ENCODE data around the gene FRMPD4.

FRMPD4 gene

GRCh38 chrX:12307961-12308360 is 169.7 kb downstream of the FRMPD4 start:
- no peaks in the 10 kb centered on the region for H3K4me1 ChIP-seq (ENCODE audit: control insufficient read depth, insufficient read depth, low read length)
- no peak overlapping the region for H3K4me3 ChIP-seq (ENCODE audit: low read length)
- no peaks in the 10 kb centered on the region for H3K9me3 ChIP-seq (ENCODE audit: control insufficient read depth, low read length)
- H3K9ac ChIP-seq (ENCODE audit: low read length) = no peak overlapping the region
- DNase-seq (ENCODE audit: low read depth) = no peak
- no peaks in the 10 kb centered on the region for H3K27me3 ChIP-seq (replicated peaks; ENCODE audit: control insufficient read depth, insufficient read depth, low read length)
- H3K36me3 ChIP-seq (ENCODE audit: control insufficient read depth, insufficient read depth, low read length, severe bottlenecking) = no peaks in the 10 kb centered on the region

GRCh38 chrX:12308420-12308819 is 170.1 kb downstream of the FRMPD4 start:
- no peak overlapping the region for H3K9ac ChIP-seq (ENCODE audit: low read length)
- H3K27me3 ChIP-seq (replicated peaks; ENCODE audit: control insufficient read depth, insufficient read depth, low read length) = no peaks in the 10 kb centered on the region
- no peak for DNase-seq (ENCODE audit: low read depth)
- H3K9me3 ChIP-seq (ENCODE audit: control insufficient read depth, low read length) = no peaks in the 10 kb centered on the region
- H3K4me1 ChIP-seq (ENCODE audit: control insufficient read depth, insufficient read depth, low read length) = no peaks in the 10 kb centered on the region
- H3K4me3 ChIP-seq (ENCODE audit: low read length) = no peak overlapping the region
- H3K36me3 ChIP-seq (ENCODE audit: control insufficient read depth, insufficient read depth, low read length, severe bottlenecking) = no peaks in the 10 kb centered on the region

- Histone ChIP-seq H3K4me3 (ENCODE audit: low read length) (no peak overlapping the region), H3K36me3 (ENCODE audit: control insufficient read depth, insufficient read depth, low read length, severe bottlenecking) (no peaks in the 10 kb centered on the region), H3K27me3 (replicated peaks; ENCODE audit: control insufficient read depth, insufficient read depth, low read length) (peaks cover 2% of the 10 kb centered on the region), H3K4me1 (ENCODE audit: control insufficient read depth, insufficient read depth, low read length) (no peaks in the 10 kb centered on the region), H3K9me3 (ENCODE audit: control insufficient read depth, low read length) (no peaks in the 10 kb centered on the region), H3K9ac (ENCODE audit: low read length) (no peak overlapping the region)
- DNase-seq (ENCODE audit: low read depth) = no peak
Observed at GRCh38 chrX:12309040-12309743, 170.9 kb downstream of the FRMPD4 start.

GRCh38 chrX:12309744-12310076 is 171.4 kb downstream of the FRMPD4 start:
- DNase-seq (ENCODE audit: low read depth) = no peak
- Histone ChIP-seq H3K4me1 (ENCODE audit: control insufficient read depth, insufficient read depth, low read length) (no peaks in the 10 kb centered on the region), H3K27me3 (replicated peaks; ENCODE audit: control insufficient read depth, insufficient read depth, low read length) (peaks cover 3% of the 10 kb centered on the region), H3K36me3 (ENCODE audit: control insufficient read depth, insufficient read depth, low read length, severe bottlenecking) (no peaks in the 10 kb centered on the region), H3K4me3 (ENCODE audit: low read length) (no peak overlapping the region), H3K9me3 (ENCODE audit: control insufficient read depth, low read length) (no peaks in the 10 kb centered on the region), H3K9ac (ENCODE audit: low read length) (no peak overlapping the region)

GRCh38 chrX:12314651-12315050 is 176.4 kb downstream of the FRMPD4 start:
- no peaks in the 10 kb centered on the region for H3K36me3 ChIP-seq (ENCODE audit: control insufficient read depth, insufficient read depth, low read length, severe bottlenecking)
- no peak overlapping the region for H3K4me3 ChIP-seq (ENCODE audit: low read length)
- peaks cover 6% of the 10 kb centered on the region for H3K4me1 ChIP-seq (ENCODE audit: control insufficient read depth, insufficient read depth, low read length)
- H3K9ac ChIP-seq (ENCODE audit: low read length) = no peak overlapping the region
- H3K27me3 ChIP-seq (replicated peaks; ENCODE audit: control insufficient read depth, insufficient read depth, low read length) = peaks cover 3% of the 10 kb centered on the region
- H3K9me3 ChIP-seq (ENCODE audit: control insufficient read depth, low read length) = no peaks in the 10 kb centered on the region
- no peak for DNase-seq (ENCODE audit: low read depth)

- H3K27me3 ChIP-seq (replicated peaks; ENCODE audit: control insufficient read depth, insufficient read depth, low read length) = peaks cover 3% of the 10 kb centered on the region
- no peaks in the 10 kb centered on the region for H3K9me3 ChIP-seq (ENCODE audit: control insufficient read depth, low read length)
- no peak for DNase-seq (ENCODE audit: low read depth)
- no peak overlapping the region for H3K4me3 ChIP-seq (ENCODE audit: low read length)
- no peaks in the 10 kb centered on the region for H3K36me3 ChIP-seq (ENCODE audit: control insufficient read depth, insufficient read depth, low read length, severe bottlenecking)
- H3K4me1 ChIP-seq (ENCODE audit: control insufficient read depth, insufficient read depth, low read length) = peaks cover 6% of the 10 kb centered on the region
- H3K9ac ChIP-seq (ENCODE audit: low read length) = no peak overlapping the region
Observed at GRCh38 chrX:12315526-12315925, 177.3 kb downstream of the FRMPD4 start.

- H3K36me3 ChIP-seq (ENCODE audit: control insufficient read depth, insufficient read depth, low read length, severe bottlenecking) = no peaks in the 10 kb centered on the region
- H3K4me1 ChIP-seq (ENCODE audit: control insufficient read depth, insufficient read depth, low read length) = peaks cover 6% of the 10 kb centered on the region
- H3K27me3 ChIP-seq (replicated peaks; ENCODE audit: control insufficient read depth, insufficient read depth, low read length) = peaks cover 2% of the 10 kb centered on the region
- H3K9ac ChIP-seq (ENCODE audit: low read length) = no peak overlapping the region
- DNase-seq (ENCODE audit: low read depth) = no peak
- peaks cover 8% of the 10 kb centered on the region for H3K9me3 ChIP-seq (ENCODE audit: control insufficient read depth, low read length)
- H3K4me3 ChIP-seq (ENCODE audit: low read length) = no peak overlapping the region
Observed at GRCh38 chrX:12319003-12319519, 180.8 kb downstream of the FRMPD4 start.

- Histone ChIP-seq H3K4me3 (ENCODE audit: low read length) (no peak overlapping the region), H3K4me1 (ENCODE audit: control insufficient read depth, insufficient read depth, low read length) (peaks cover 6% of the 10 kb centered on the region), H3K36me3 (ENCODE audit: control insufficient read depth, insufficient read depth, low read length, severe bottlenecking) (no peaks in the 10 kb centered on the region), H3K27me3 (replicated peaks; ENCODE audit: control insufficient read depth, insufficient read depth, low read length) (no peaks in the 10 kb centered on the region), H3K9me3 (ENCODE audit: control insufficient read depth, low read length) (peaks cover 8% of the 10 kb centered on the region), H3K9ac (ENCODE audit: low read length) (no peak overlapping the region)
- no peak for DNase-seq (ENCODE audit: low read depth)
Observed at GRCh38 chrX:12319992-12320391, 181.7 kb downstream of the FRMPD4 start.

GRCh38 chrX:12322031-12322430 is 183.8 kb downstream of the FRMPD4 start:
- H3K27me3 ChIP-seq (replicated peaks; ENCODE audit: control insufficient read depth, insufficient read depth, low read length) = no peaks in the 10 kb centered on the region
- no peaks in the 10 kb centered on the region for H3K36me3 ChIP-seq (ENCODE audit: control insufficient read depth, insufficient read depth, low read length, severe bottlenecking)
- H3K4me3 ChIP-seq (ENCODE audit: low read length) = no peak overlapping the region
- H3K9me3 ChIP-seq (ENCODE audit: control insufficient read depth, low read length) = peaks cover 8% of the 10 kb centered on the region
- H3K4me1 ChIP-seq (ENCODE audit: control insufficient read depth, insufficient read depth, low read length) = no peaks in the 10 kb centered on the region
- no peak overlapping the region for H3K9ac ChIP-seq (ENCODE audit: low read length)
- no peak for DNase-seq (ENCODE audit: low read depth)

GRCh38 chrX:12325171-12325570 is 186.9 kb downstream of the FRMPD4 start:
- DNase-seq (ENCODE audit: low read depth) = no peak
- no peak overlapping the region for H3K4me3 ChIP-seq (ENCODE audit: low read length)
- H3K27me3 ChIP-seq (replicated peaks; ENCODE audit: control insufficient read depth, insufficient read depth, low read length) = no peaks in the 10 kb centered on the region
- H3K9me3 ChIP-seq (ENCODE audit: control insufficient read depth, low read length) = peaks cover 8% of the 10 kb centered on the region
- no peak overlapping the region for H3K9ac ChIP-seq (ENCODE audit: low read length)
- H3K36me3 ChIP-seq (ENCODE audit: control insufficient read depth, insufficient read depth, low read length, severe bottlenecking) = no peaks in the 10 kb centered on the region
- H3K4me1 ChIP-seq (ENCODE audit: control insufficient read depth, insufficient read depth, low read length) = peaks cover 6% of the 10 kb centered on the region

GRCh38 chrX:12327836-12328235 is 189.6 kb downstream of the FRMPD4 start:
- Histone ChIP-seq H3K27me3 (replicated peaks; ENCODE audit: control insufficient read depth, insufficient read depth, low read length) (no peaks in the 10 kb centered on the region), H3K9me3 (ENCODE audit: control insufficient read depth, low read length) (no peaks in the 10 kb centered on the region), H3K4me1 (ENCODE audit: control insufficient read depth, insufficient read depth, low read length) (peaks cover 6% of the 10 kb centered on the region), H3K9ac (ENCODE audit: low read length) (no peak overlapping the region), H3K4me3 (ENCODE audit: low read length) (no peak overlapping the region), H3K36me3 (ENCODE audit: control insufficient read depth, insufficient read depth, low read length, severe bottlenecking) (no peaks in the 10 kb centered on the region)
- no peak for DNase-seq (ENCODE audit: low read depth)

GRCh38 chrX:12329476-12329875 is 191.2 kb downstream of the FRMPD4 start:
- Histone ChIP-seq H3K4me1 (ENCODE audit: control insufficient read depth, insufficient read depth, low read length) (peaks cover 6% of the 10 kb centered on the region), H3K9me3 (ENCODE audit: control insufficient read depth, low read length) (no peaks in the 10 kb centered on the region), H3K9ac (ENCODE audit: low read length) (no peak overlapping the region), H3K27me3 (replicated peaks; ENCODE audit: control insufficient read depth, insufficient read depth, low read length) (no peaks in the 10 kb centered on the region), H3K36me3 (ENCODE audit: control insufficient read depth, insufficient read depth, low read length, severe bottlenecking) (no peaks in the 10 kb centered on the region), H3K4me3 (ENCODE audit: low read length) (no peak overlapping the region)
- DNase-seq (ENCODE audit: low read depth) = no peak

Measured in adipocyte (in vitro differentiated cells).